Ascending aorta (tissue), 2 donors: ENCODE measurements around the gene CD320. TPM values are rescaled to one million over a fixed set of nuclear protein-coding genes. Genes with fewer than 3 reads are reported as not detected.

Experiments
- DNase-seq, 2 donors: peaks; one replicate each; pipeline ENCODE4 v3.0.0-alpha.2; 2019; ENCODE audit warnings: low spot score in 2 of 2
- H3K27ac ChIP-seq, 2 donors: fragments of 200-600 bp; sonication (generic); one replicate each; pipeline ENCODE4 v1.5.1; 2016 to 2017; ENCODE audit warnings: mild to moderate bottlenecking in 1 of 2
- H3K27me3 ChIP-seq: fragments of 200-600 bp; sonication (generic); one replicate; pipeline ENCODE4 v1.5.1; 2017
- H3K36me3 ChIP-seq, 2 donors: fragments of 200-600 bp; sonication (generic); one replicate each; pipeline ENCODE4 v1.5.1; 2016
- H3K4me1 ChIP-seq, 2 donors: fragments of 200-600 bp; sonication (generic); one replicate each; pipeline ENCODE4 v1.5.1; 2016 to 2017; ENCODE audit warnings: mild to moderate bottlenecking in 1 of 2
- H3K4me3 ChIP-seq, 2 donors: fragments of 200-600 bp; sonication (generic); one replicate each; pipeline ENCODE4 v1.5.1; 2016 to 2017; ENCODE audit warnings: mild to moderate bottlenecking in 1 of 2
- H3K9me3 ChIP-seq, 2 donors: fragments of 200-600 bp; sonication (generic); one replicate each; pipeline ENCODE4 v1.5.1; 2016
- CTCF ChIP-seq, 3 experiments: fragments of 200-600 bp in 2 of 3; fragments of 450-650 bp in 1 of 3; sonication (generic) in 2 of 3; IDR thresholded peaks; one replicate each; pipeline ENCODE4 v1.5.1; 2016 to 2019; ENCODE audit warnings: antibody characterized with exemption in 3 of 3, mild to moderate bottlenecking in 1 of 3, moderate library complexity in 1 of 3
- intact Hi-C: fragments of 100-400 bp; cut with DNase I; formaldehyde crosslinking; loops from one replicate; pipeline ENCODE4 v1.15.1; 2023
- total RNA-seq: library from RNA; depleted of rRNA; stranded (reverse); fragments of >200 nt; gene quantifications from one replicate; pipeline ENCODE4 v1.1.0, GENCODE V29; 2016

CD320 gene
- total RNA-seq, 1 donor from 2014 or later, result 263 TPM

- no peak for TF ChIP-seq CTCF (IDR thresholded peaks at IDR 0.05)
- intact Hi-C loops, result no loop called here
- peaks cover 4 to 11% of the 10 kb centered on the region in 2 donors for H3K4me1 ChIP-seq
These were observed 2.3 kb upstream of the CD320 start for GRCh38 chr19:8310342-8311055.

GRCh38 chr19:8308891-8309291 is 733 bp upstream of the CD320 start:
- no peaks in the 10 kb centered on the region for H3K27me3 ChIP-seq
- peak in 1 of 2 donors; percentile 59 for DNase-seq
- TF ChIP-seq CTCF (IDR thresholded peaks at IDR 0.05), result no peak
- H3K9me3 ChIP-seq, result no peaks in the 10 kb centered on the region
- H3K4me3 ChIP-seq, result peak overlapping the region; percentile 58 to 72
- peaks cover 23 to 35% of the 10 kb centered on the region in 2 donors for H3K36me3 ChIP-seq
- no peak overlapping the region for H3K27ac ChIP-seq
- intact Hi-C loops, result loop anchor here (1.0 to 5.0 kb wide), 2 partner anchors 12 to 682 kb away; partner anchors contain the start of genes NDUFA7, PET100, RPS28 and XAB2
- H3K4me1 ChIP-seq, result peaks cover 4 to 11% of the 10 kb centered on the region in 2 donors

More at GRCh38 chr19:8310342-8311055, 2.3 kb upstream of the CD320 start:
- Histone ChIP-seq H3K9me3 (no peaks in the 10 kb centered on the region), H3K4me3 (no peak overlapping the region), H3K27ac (no peak overlapping the region), H3K27me3 (no peaks in the 10 kb centered on the region), H3K36me3 (peaks cover 35 to 51% of the 10 kb centered on the region in 2 donors)
- peak in 1 of 2 donors; percentile 42 for DNase-seq

GRCh38 chr19:8307400-8307964 is 676 bp downstream of the CD320 start:
- intact Hi-C loops, result loop anchor here (5.0 kb wide), 1 partner anchor 680 kb away; the partner anchor contains the start of genes PET100 and XAB2
- H3K4me1 ChIP-seq, result peaks cover 4 to 11% of the 10 kb centered on the region in 2 donors
- H3K4me3 ChIP-seq, result peak overlapping the region; percentile 58 to 72
- no peak for TF ChIP-seq CTCF (IDR thresholded peaks at IDR 0.05)
- no peaks in the 10 kb centered on the region for H3K9me3 ChIP-seq
- DNase-seq, result peak in 1 of 2 donors; percentile 59
- H3K27ac ChIP-seq, result peak overlapping the region; percentile 50 to 59
- H3K36me3 ChIP-seq, result peaks cover 18 to 25% of the 10 kb centered on the region in 2 donors
- no peaks in the 10 kb centered on the region for H3K27me3 ChIP-seq

- H3K4me1 ChIP-seq, result peaks cover 4 to 11% of the 10 kb centered on the region in 2 donors
- no peaks in the 10 kb centered on the region for H3K27me3 ChIP-seq
- H3K4me3 ChIP-seq, result no peak overlapping the region
- no peaks in the 10 kb centered on the region for H3K9me3 ChIP-seq
- TF ChIP-seq CTCF (IDR thresholded peaks at IDR 0.05), result no peak
- DNase-seq, result peak in 1 of 2 donors; percentile 60
- intact Hi-C loops, result loop anchor here (5.0 kb wide), 1 partner anchor 679 kb away; the partner anchor contains the start of genes PET100 and XAB2
- H3K27ac ChIP-seq, result no peak overlapping the region
- peaks cover 16 to 17% of the 10 kb centered on the region in 2 donors for H3K36me3 ChIP-seq
These were observed 1.7 kb downstream of the CD320 start for GRCh38 chr19:8306235-8307054.

- H3K9me3 ChIP-seq, result no peaks in the 10 kb centered on the region
- H3K4me3 ChIP-seq, result no peak overlapping the region
- H3K27ac ChIP-seq, result no peak overlapping the region
- no peak for DNase-seq
- no peak for TF ChIP-seq CTCF (IDR thresholded peaks at IDR 0.05)
- peaks cover 4 to 11% of the 10 kb centered on the region in 2 donors for H3K4me1 ChIP-seq
- intact Hi-C loops, result loop anchor here (5.0 kb wide), 1 partner anchor 678 kb away; the partner anchor contains the start of genes PET100 and XAB2
- H3K27me3 ChIP-seq, result no peaks in the 10 kb centered on the region
- H3K36me3 ChIP-seq, result peaks cover 10 to 12% of the 10 kb centered on the region in 2 donors
These were observed 2.4 kb downstream of the CD320 start for GRCh38 chr19:8305798-8306197.
